Skeletal muscle tissue (tissue), 4 donors: ENCODE measurements around the gene RTP1. TPM values are rescaled to one million over a fixed set of nuclear protein-coding genes. Genes with fewer than 3 reads are reported as not detected.
"Not testable (repeated sequence)": the region's sequence is repeated elsewhere in the genome, so short reads cannot be mapped to it uniquely, and the experiment has no call there.

Source experiments
- H3K27ac ChIP-seq: one replicate; pipeline ENCODE4 v1.7.0; 2013; ENCODE audit warnings: mild to moderate bottlenecking, low read depth, low read length, inconsistent platforms
- H3K27me3 ChIP-seq, 3 donors: one replicate each; pipeline ENCODE4 v1.7.0; 2013; ENCODE audit warnings: low read length in 3 of 3; ENCODE audit not compliant: control insufficient read depth in 3 of 3, insufficient read depth in 3 of 3
- H3K36me3 ChIP-seq, 3 donors: one replicate each; pipeline ENCODE4 v1.7.0; 2013; ENCODE audit warnings: low read length in 3 of 3; ENCODE audit not compliant: control insufficient read depth in 3 of 3, insufficient read depth in 3 of 3
- H3K4me1 ChIP-seq, 3 donors: one replicate each; pipeline ENCODE4 v1.7.0; 2013; ENCODE audit warnings: low read length in 3 of 3, mild to moderate bottlenecking in 3 of 3; ENCODE audit not compliant: control insufficient read depth in 3 of 3, insufficient read depth in 3 of 3
- H3K4me3 ChIP-seq, 3 donors: one replicate each; pipeline ENCODE4 v1.7.0; 2013; ENCODE audit warnings: low read length in 3 of 3
- H3K9ac ChIP-seq, 3 donors: one replicate each; pipeline ENCODE4 v1.7.0; 2013; ENCODE audit warnings: low read length in 3 of 3, mild to moderate bottlenecking in 3 of 3, moderate library complexity in 2 of 3, low read depth in 1 of 3
- H3K9me3 ChIP-seq, 3 donors: one replicate each; pipeline ENCODE4 v1.7.0; 2013; ENCODE audit warnings: low read length in 3 of 3; ENCODE audit not compliant: control insufficient read depth in 3 of 3
- total RNA-seq: library from RNA; depleted of rRNA; stranded (reverse); fragments of >200 nt; gene quantifications from one replicate; pipeline ENCODE4 v1.2.3, GENCODE V29; 2014
- donor health status: Osteomylitis.

Gene RTP1
- total RNA-seq, 1 donor from 2014 or later: not detected

DNA sequence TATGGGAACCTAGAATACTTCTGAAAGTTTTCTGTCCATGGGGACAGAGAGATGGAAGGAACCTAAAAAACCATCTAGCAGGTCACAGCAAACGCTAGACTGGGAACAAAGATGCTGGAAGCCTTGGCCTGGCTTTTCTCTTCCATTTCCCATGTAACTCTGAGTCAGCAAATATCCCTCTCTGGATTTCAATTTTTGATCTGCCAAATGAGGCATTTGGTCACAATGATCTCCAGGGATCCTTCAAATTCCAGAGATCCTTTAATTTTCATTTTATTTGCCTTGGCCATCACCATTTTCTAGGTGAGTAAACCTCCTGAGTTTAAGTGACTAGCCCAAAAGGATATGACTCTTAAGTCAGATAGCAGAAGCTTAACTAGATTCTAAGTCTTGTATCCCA lies 39.7 kb downstream of the RTP1 start:
- Histone ChIP-seq H3K4me1 (no peaks in the 10 kb centered on the region), H3K27me3 (no peaks in the 10 kb centered on the region), H3K36me3 (peaks cover 0 to 3% (median 0%) of the 10 kb centered on the region in 3 donors), H3K9me3 (no peaks in the 10 kb centered on the region), H3K9ac (no peak overlapping the region), H3K27ac (no peak overlapping the region), H3K4me3 (no peak overlapping the region)

DNA sequence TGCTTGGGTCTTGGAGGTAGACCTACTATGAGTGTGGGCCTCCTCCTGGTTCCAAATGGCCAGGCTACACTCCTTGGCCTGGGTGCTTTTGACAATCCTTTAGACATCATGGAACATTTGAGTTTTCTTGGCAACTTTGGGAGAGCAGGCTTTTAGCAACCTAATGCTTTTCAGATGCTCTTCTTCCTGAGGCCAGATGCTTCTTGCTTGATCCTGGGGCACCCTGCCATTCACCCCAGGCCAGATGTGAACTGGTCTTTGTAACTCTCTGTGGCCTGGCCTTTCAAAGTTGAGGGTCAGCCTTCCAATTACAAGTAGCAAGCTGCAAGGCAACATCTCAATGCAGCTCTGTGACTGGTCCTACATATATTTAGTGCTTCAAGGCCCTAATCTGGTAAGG lies 40.5 kb downstream of the RTP1 start:
- Histone ChIP-seq H3K4me3 (no peak overlapping the region), H3K27ac (no peak overlapping the region), H3K9me3 (no peaks in the 10 kb centered on the region), H3K36me3 (peaks cover 0 to 3% (median 0%) of the 10 kb centered on the region in 3 donors), H3K4me1 (no peaks in the 10 kb centered on the region), H3K27me3 (no peaks in the 10 kb centered on the region), H3K9ac (no peak overlapping the region)

DNA sequence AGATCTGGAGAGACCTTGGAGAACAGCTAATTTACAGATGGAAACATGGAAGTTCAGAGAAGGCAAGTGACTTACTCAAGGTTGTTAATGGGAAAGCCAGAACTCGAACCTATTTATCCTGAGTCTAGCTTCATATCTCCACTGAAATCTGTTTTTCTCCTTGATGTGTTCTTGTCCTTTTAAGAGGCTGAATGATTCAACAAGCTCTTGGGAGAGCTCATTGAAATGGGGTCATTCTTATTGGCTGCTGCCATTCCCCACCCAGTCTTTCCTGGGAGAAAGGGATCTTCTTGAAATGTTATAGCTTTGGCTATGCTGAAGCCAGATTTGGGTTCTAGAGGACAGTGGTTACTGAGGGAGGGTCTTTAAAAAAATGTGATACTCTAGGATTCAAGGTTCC lies 41.0 kb downstream of the RTP1 start:
- Histone ChIP-seq H3K27ac (no peak overlapping the region), H3K36me3 (peaks cover 0 to 3% (median 0%) of the 10 kb centered on the region in 3 donors), H3K9me3 (no peaks in the 10 kb centered on the region), H3K27me3 (no peaks in the 10 kb centered on the region), H3K4me1 (no peaks in the 10 kb centered on the region), H3K9ac (no peak overlapping the region), H3K4me3 (no peak overlapping the region)

DNA sequence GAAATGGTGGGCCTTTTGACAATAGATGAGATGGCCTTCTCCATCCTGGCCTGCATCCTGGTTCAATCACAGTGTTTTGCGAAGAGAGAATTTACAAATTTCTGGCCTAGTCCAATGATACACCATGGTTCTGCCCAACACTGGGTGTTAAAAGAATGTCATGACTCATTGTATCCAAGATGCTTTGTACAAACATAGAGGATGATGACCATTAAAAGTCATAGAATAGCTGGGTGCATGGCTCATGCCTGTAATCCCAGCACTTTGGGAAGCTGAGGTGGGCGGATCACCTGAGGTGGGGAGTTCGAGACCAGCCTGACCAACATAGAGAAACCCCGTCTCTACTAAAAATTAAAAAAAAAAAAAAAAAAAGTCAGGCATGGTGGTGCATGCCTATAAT lies 41.5 kb downstream of the RTP1 start:
- not testable (repeated sequence) for H3K9me3 ChIP-seq, H3K4me3 ChIP-seq, H3K9ac ChIP-seq, H3K36me3 ChIP-seq, H3K27me3 ChIP-seq, H3K4me1 ChIP-seq, H3K27ac ChIP-seq

DNA sequence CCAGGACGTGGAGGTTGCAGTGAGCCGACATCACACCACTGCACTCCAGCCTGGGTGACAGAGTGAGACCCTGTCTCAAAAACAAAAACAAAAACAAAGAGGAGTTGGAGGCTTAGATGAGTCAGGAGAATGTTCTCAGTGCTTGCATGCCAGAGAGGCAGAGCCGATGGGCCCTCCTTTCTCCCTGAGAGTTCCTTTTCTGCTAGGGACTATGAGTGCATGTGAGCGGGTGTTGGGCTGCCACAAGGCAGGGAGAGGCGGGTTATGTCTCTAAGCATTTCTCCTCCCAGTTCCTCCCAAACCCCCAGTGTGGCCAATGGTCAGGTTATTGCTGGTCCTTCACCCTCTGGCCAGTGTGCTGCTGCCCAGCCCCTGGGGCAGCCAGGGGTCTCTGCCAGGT lies 45.1 kb downstream of the RTP1 start:
- Histone ChIP-seq H3K36me3 (no peaks in the 10 kb centered on the region), H3K4me1 (peaks cover 0 to 4% (median 0%) of the 10 kb centered on the region in 3 donors), H3K27me3 (no peaks in the 10 kb centered on the region), H3K9ac (no peak overlapping the region), H3K4me3 (no peak overlapping the region), H3K9me3 (no peaks in the 10 kb centered on the region), H3K27ac (no peak overlapping the region)

DNA sequence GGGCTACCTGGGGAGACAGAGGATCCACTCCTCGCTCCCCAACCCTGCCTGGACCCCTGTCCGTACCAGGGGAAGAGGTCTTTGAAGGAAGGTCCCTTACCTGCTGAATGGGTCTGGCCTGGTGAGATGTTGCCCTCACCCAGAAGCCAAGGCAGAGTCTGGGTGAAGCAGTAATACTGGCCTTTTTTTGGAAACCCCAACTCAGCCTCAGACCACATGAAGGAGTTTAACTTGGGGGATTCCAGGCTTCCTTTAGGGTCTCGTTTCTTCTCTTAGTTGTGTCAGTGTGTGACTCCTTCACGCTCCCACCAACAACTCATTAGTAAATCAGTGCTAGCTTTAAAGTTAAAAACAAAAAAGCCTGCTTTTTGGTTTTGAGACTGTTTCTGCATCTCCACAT lies 45.6 kb downstream of the RTP1 start:
- no peaks in the 10 kb centered on the region for H3K9me3 ChIP-seq
- no peak overlapping the region for H3K4me3 ChIP-seq
- peaks cover 0 to 4% (median 0%) of the 10 kb centered on the region in 3 donors for H3K4me1 ChIP-seq
- no peaks in the 10 kb centered on the region for H3K27me3 ChIP-seq
- no peak overlapping the region for H3K27ac ChIP-seq
- H3K9ac ChIP-seq: no peak overlapping the region
- H3K36me3 ChIP-seq: no peaks in the 10 kb centered on the region

DNA sequence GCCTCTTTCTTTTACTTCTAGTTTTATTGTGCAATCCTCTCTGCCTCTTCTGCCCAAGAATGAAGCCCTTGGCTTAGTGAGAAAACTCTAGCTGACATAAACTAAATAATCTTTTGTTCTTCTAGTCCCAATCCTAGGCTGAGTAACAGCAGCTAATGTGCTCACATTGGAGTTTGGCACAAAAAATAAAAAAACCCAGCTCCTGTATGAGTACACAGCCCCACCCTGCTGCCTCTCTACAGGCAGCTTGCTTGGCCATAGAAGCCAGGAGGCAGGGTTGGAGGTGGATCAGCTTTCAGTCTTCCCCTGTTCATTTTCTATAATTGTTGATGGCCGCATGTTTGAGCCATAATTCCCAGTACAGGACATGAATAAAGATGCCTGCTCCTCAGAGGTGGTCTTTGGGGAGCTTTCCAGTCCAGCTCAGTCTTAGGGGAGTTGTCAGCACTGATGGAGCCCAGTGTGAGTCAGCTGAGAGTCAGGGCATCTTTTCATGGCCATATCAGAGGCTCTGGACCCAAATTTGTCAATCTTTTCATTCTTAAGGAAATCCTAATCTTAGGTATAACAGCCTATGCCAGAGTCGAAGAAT lies 46.7 kb downstream of the RTP1 start:
- peaks cover 0 to 4% (median 0%) of the 10 kb centered on the region in 3 donors for H3K4me1 ChIP-seq
- no peak overlapping the region for H3K9ac ChIP-seq
- H3K27ac ChIP-seq: no peak overlapping the region
- H3K4me3 ChIP-seq: no peak overlapping the region
- H3K9me3 ChIP-seq: no peaks in the 10 kb centered on the region
- no peaks in the 10 kb centered on the region for H3K27me3 ChIP-seq
- H3K36me3 ChIP-seq: no peaks in the 10 kb centered on the region

DNA sequence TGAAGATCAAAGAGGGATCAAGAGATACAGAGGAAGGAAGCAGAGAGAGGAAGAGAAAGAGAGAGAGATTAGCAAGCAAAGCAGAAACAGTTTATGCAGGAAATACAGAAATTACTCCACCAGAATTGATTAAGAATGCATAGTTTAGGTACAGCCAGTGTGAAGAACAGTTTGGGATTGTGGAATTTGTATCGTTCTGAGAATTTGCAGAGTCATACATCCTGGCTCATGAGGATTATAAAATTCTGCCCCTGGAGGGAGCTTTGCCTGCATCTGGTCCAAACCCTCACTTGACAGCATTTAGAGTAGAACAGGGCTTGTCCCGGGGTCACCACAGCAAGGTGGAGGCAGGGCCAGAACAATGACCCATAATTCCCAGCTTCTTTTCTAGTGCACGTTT lies 50.1 kb downstream of the RTP1 start:
- H3K4me1 ChIP-seq: peaks cover 0 to 9% (median 4%) of the 10 kb centered on the region in 3 donors
- no peaks in the 10 kb centered on the region for H3K36me3 ChIP-seq
- no peak overlapping the region for H3K27ac ChIP-seq
- no peaks in the 10 kb centered on the region for H3K27me3 ChIP-seq
- no peak overlapping the region for H3K4me3 ChIP-seq
- H3K9me3 ChIP-seq: no peaks in the 10 kb centered on the region
- H3K9ac ChIP-seq: no peak overlapping the region

Other genes with a start within 250 kb of the RTP1 start
- 9.4 TPM for gene RPL39L, start 58.0 kb upstream of the RTP1 start, total RNA-seq
- 5.7 TPM for gene MASP1, start 94.3 kb downstream of the RTP1 start, total RNA-seq
- gene RTP4, start 170.9 kb downstream of the RTP1 start, total RNA-seq: 1.0 TPM